ENCODE results near the gene ATP5F1E. TPM values are rescaled to one million over a fixed set of nuclear protein-coding genes. Genes with fewer than 3 reads are reported as not detected.

The ATP5F1E gene
- total and polyA plus RNA-seq, 10 of the 15 experiments (the other 5 are each of a cell fraction or from before 2014, with no cell fraction given): 49.0 to 407 (median 117) TPM

DNA sequence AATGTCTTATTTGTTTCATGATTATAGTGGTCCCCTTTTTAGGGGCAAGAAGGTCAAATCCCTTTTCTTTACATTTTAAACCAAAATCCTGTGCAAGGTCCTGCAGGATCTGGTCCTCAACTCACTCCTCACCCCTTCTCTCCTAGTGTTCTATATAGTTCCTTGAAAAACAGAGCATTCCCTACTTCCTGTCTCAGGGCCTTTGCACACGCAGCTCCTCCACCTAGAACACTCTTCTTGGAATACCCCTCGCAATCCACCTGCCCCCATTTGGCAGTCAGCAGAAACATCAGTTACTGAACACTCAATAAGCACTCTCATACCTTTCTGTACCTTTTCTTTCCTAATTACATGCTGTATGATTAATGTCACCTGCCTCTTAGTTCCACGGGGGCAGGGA lies 3.2 kb upstream of the ATP5F1E start:
- H3K9ac ChIP-seq (ENCODE audit: control insufficient read depth, insufficient read depth, low read length): no peak overlapping the region
- WGBS (ENCODE audit: insufficient coverage, insufficient replicate concordance, low lambda C conversion rate, missing lambda C conversion rate): 93% methylated on average over 3 of the region's 3 CpGs
- no peak overlapping the region for H3K27ac ChIP-seq (ENCODE audit: control insufficient read depth, insufficient read depth)
- intact Hi-C loops (cut with micrococcal nuclease; ENCODE audit: unreplicated experiment): loop anchor here (10.0 kb wide), 2 partner anchors 51 to 381 kb away; partner anchors contain the start of genes NELFCD and STX16
- in situ Hi-C loops (cut with MboI): no loop called here
- H3K4me2 ChIP-seq (ENCODE audit: control insufficient read depth, insufficient read depth): no peak overlapping the region
- SMC1A ChIA-PET (ENCODE audit: uncharacterized antibody, unreplicated experiment): interaction anchor here (0.6 kb wide), 1 partner anchor 115 kb away, joined by 3 read pairs; no protein-coding TSS in a partner anchor
- no peak overlapping the region for H3K4me3 ChIP-seq
- DNase-seq (ENCODE audit: low read depth, low spot score) (no peak), FAIRE-seq (no peak), ATAC-seq (no peak)
- H4K20me1 ChIP-seq (ENCODE audit: control insufficient read depth, insufficient read depth): no peaks in the 10 kb centered on the region; the same call in 1 of the 2 replicates
- CTCF ChIA-PET: no interaction called here
- no peaks in the 10 kb centered on the region for H3K4me1 ChIP-seq (ENCODE audit: control insufficient read depth, insufficient read depth, low read length)
- no TSS peak for BruUV-seq (replicated peaks)
- POLR2A ChIA-PET: no interaction called here
- H3K27me3 ChIP-seq (replicated peaks in 1 of 2; ENCODE audit: control insufficient read depth in 2 of 2, insufficient read depth in 2 of 2, low read length in 1 of 2): no peaks in the 10 kb centered on the region
- peaks cover 9 to 28% of the 10 kb centered on the region in 2 experiments for H3K36me3 ChIP-seq (ENCODE audit: control insufficient read depth in 2 of 2, insufficient read depth in 2 of 2, low read length in 1 of 2)
- no peaks in the 10 kb centered on the region for H3K9me3 ChIP-seq (replicated peaks; ENCODE audit: control insufficient read depth, insufficient read depth, low read length)
- no peak overlapping the region for H2AFZ ChIP-seq (ENCODE audit: control insufficient read depth, low read depth, low read length)
- RAD21 ChIA-PET (ENCODE audit: unreplicated experiment): no interaction called here
- no peak for TF ChIP-seq JUND (IDR thresholded peaks at IDR 0.05; ENCODE audit: low read depth, low read length)
- TF ChIP-seq EZH2 (IDR thresholded peaks at IDR 0.05; ENCODE audit: borderline replicate concordance, control insufficient read depth, low read depth, low read length): no peak
- no peak for TF ChIP-seq ASH2L (IDR thresholded peaks at IDR 0.05; ENCODE audit: borderline replicate concordance, low read depth)
- no peak for TF ChIP-seq SP1 (IDR thresholded peaks at IDR 0.05; ENCODE audit: low read depth, low read length)
- TF ChIP-seq IKZF2 (IDR thresholded peaks at IDR 0.05): no peak
- no peak for TF ChIP-seq SIN3A (IDR thresholded peaks at IDR 0.05; ENCODE audit: low read depth, low read length)
- TF ChIP-seq EGR1 (IDR thresholded peaks at IDR 0.05; ENCODE audit: borderline replicate concordance in 1 of 2, low read depth in 2 of 2, low read length in 2 of 2): no peak
- TF ChIP-seq, protein P1, sequence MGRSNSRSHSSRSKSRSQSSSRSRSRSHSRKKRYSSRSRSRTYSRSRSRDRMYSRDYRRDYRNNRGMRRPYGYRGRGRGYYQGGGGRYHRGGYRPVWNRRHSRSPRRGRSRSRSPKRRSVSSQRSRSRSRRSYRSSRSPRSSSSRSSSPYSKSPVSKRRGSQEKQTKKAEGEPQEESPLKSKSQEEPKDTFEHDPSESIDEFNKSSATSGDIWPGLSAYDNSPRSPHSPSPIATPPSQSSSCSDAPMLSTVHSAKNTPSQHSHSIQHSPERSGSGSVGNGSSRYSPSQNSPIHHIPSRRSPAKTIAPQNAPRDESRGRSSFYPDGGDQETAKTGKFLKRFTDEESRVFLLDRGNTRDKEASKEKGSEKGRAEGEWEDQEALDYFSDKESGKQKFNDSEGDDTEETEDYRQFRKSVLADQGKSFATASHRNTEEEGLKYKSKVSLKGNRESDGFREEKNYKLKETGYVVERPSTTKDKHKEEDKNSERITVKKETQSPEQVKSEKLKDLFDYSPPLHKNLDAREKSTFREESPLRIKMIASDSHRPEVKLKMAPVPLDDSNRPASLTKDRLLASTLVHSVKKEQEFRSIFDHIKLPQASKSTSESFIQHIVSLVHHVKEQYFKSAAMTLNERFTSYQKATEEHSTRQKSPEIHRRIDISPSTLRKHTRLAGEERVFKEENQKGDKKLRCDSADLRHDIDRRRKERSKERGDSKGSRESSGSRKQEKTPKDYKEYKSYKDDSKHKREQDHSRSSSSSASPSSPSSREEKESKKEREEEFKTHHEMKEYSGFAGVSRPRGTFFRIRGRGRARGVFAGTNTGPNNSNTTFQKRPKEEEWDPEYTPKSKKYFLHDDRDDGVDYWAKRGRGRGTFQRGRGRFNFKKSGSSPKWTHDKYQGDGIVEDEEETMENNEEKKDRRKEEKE (IDR thresholded peaks at IDR 0.05): no peak
- TF ChIP-seq, protein P2, sequence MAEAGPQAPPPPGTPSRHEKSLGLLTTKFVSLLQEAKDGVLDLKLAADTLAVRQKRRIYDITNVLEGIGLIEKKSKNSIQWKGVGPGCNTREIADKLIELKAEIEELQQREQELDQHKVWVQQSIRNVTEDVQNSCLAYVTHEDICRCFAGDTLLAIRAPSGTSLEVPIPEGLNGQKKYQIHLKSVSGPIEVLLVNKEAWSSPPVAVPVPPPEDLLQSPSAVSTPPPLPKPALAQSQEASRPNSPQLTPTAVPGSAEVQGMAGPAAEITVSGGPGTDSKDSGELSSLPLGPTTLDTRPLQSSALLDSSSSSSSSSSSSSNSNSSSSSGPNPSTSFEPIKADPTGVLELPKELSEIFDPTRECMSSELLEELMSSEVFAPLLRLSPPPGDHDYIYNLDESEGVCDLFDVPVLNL (IDR thresholded peaks at IDR 0.05; ENCODE audit: low read depth, low read length): no peak
- peaks cover 60% of the 10 kb centered on the region for H3K79me2 ChIP-seq (ENCODE audit: control insufficient read depth, insufficient read depth, low read length)

All from GM12878 (cell line).